GM12891 (cell line): ENCODE results near the gene TRIM63. TPM values are rescaled to one million over a fixed set of nuclear protein-coding genes. Genes with fewer than 3 reads are reported as not detected.
"Not testable (repeated sequence)": the region's sequence is repeated elsewhere in the genome, so short reads cannot be mapped to it uniquely, and the experiment has no call there.

ENCODE experiments used
- DNase-seq: peaks from one replicate; pipeline ENCODE4 v3.0.0; 2011; ENCODE audit warnings: low spot score; ENCODE audit not compliant: insufficient read length
- FAIRE-seq: peaks from 2 replicates; lab custom pipeline; 2011; peaks lifted over from hg19 to GRCh38; lab: Jason Lieb, UNC
- PAX5 ChIP-seq: IDR thresholded peaks from 2 replicates; pipeline ENCODE4 v1.6.1; 2011; ENCODE audit warnings: low read length, moderate library complexity, mild to moderate bottlenecking; ENCODE audit not compliant: insufficient read depth, severe bottlenecking
- POLR2A ChIP-seq: IDR thresholded peaks from 2 replicates; pipeline ENCODE4 v1.6.1; 2011; ENCODE audit warnings: low read depth, low read length, control low read depth
- POLR2AphosphoS5 ChIP-seq: IDR thresholded peaks from 2 replicates; pipeline ENCODE4 v1.6.1; 2011; ENCODE audit warnings: low read depth, low read length, control low read depth
- POU2F2 ChIP-seq: IDR thresholded peaks from 2 replicates; pipeline ENCODE4 v1.6.1; 2011; ENCODE audit warnings: low read depth, mild to moderate bottlenecking, control low read depth, low read length, moderate library complexity
- SPI1 ChIP-seq: IDR thresholded peaks from 2 replicates; pipeline ENCODE4 v1.6.1; 2011; ENCODE audit warnings: low read depth, low read length, control low read depth
- TAF1 ChIP-seq: IDR thresholded peaks from 2 replicates; pipeline ENCODE4 v1.6.1; 2011; ENCODE audit warnings: low read depth, low read length, control low read depth
- polyA plus RNA-seq: library from polyadenylated mRNA; unstranded; fragments of >200 nt; gene quantifications from one replicate; pipeline ENCODE4 v1.2.1, GENCODE V29; 2012; ENCODE audit warnings: low read depth, missing spikeins, inconsistent platforms; ENCODE audit not compliant: missing spikeins

TRIM63 gene
- polyA plus RNA-seq, result not detected

GRCh38 chr1:26067432-26067911 is at the start of gene TRIM63:
TRIM63 (minus strand) TSS chr1:26067630; CDS start chr1:26067494, 136 bp downstream.
- DNase-seq (no peak), FAIRE-seq (no peak)
- TF ChIP-seq PAX5, result no peak
- TF ChIP-seq POLR2AphosphoS5, result no peak

DNA sequence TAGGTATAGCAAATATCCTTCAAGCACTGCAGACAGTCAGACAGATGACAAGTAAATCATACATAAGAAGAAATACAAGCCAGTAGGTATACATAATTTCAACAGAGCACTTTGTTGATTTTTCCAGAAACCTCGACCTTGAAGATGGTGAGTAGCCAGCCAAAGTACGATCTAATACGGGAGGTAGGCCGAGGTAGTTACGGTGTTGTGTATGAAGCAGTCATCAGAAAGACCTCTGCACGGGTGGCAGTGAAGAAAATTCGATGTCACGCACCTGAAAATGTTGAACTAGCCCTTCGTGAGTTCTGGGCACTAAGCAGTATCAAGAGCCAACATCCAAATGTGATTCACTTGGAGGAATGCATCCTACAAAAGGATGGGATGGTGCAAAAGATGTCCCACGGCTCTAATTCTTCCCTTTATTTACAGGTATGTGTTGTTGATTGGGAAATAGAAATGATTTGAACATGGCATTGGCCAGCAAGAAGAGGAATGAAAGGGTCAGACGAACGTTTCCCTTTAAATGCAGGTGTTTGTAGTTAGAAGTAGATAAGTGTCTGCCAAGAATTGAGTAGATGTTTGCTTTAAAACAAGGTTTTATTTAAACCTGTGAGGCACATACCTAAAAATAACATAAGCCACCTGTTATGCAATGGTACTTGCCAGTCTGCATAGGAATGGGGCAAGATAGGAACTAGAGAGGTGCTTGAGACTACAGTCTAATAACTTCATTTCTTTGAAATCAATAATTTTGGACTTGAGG is 46.9 kb upstream of the TRIM63 start:
- TF ChIP-seq POLR2A (no peak), POLR2AphosphoS5 (no peak), PAX5 (no peak), SPI1 (no peak), POU2F2 (no peak), TAF1 (no peak)
- FAIRE-seq (peak; percentile 9), DNase-seq (no peak)

DNA sequence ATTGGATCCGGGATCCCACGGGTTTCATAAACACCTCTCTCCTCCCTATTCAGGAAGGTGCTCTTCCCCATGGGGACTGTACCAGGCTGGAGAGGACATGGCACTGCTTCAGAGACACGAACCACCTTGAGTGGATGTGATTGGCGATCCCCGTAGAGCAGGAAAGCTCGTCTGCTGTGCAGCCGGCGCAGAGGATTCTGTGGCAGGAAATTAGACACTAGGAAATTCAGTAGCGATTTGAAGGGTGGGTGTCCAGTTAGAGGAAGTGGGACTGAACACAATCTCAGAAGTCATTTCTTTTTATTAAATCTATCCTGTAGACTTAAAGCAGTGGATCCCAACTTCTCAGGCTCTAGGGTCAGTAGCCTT is 45.0 kb upstream of the TRIM63 start:
- no peak for FAIRE-seq
- peak; percentile 93 for TF ChIP-seq SPI1
- 0 out of 2 replicates have a peak, but pooled peaks have one; percentile 37 for TF ChIP-seq POLR2A
- no peak for TF ChIP-seq PAX5
- no peak for DNase-seq

- DNase-seq, result peak; percentile 83
- TF ChIP-seq TAF1 (peak; percentile 86), POLR2AphosphoS5 (peak; percentile 60; the same call in 1 of the 2 replicates), PAX5 (peak; percentile 85), POU2F2 (no peak), POLR2A (peak; percentile 86), SPI1 (no peak)
- peak; percentile 99 for FAIRE-seq
Observed at GRCh38 chr1:26111530-26112406, 44.3 kb upstream of the TRIM63 start, which contains the start of gene PDIK1L. PDIK1L (plus strand) TSS chr1:26111824; CDS start chr1:26114309, 2,485 bp downstream.

DNA sequence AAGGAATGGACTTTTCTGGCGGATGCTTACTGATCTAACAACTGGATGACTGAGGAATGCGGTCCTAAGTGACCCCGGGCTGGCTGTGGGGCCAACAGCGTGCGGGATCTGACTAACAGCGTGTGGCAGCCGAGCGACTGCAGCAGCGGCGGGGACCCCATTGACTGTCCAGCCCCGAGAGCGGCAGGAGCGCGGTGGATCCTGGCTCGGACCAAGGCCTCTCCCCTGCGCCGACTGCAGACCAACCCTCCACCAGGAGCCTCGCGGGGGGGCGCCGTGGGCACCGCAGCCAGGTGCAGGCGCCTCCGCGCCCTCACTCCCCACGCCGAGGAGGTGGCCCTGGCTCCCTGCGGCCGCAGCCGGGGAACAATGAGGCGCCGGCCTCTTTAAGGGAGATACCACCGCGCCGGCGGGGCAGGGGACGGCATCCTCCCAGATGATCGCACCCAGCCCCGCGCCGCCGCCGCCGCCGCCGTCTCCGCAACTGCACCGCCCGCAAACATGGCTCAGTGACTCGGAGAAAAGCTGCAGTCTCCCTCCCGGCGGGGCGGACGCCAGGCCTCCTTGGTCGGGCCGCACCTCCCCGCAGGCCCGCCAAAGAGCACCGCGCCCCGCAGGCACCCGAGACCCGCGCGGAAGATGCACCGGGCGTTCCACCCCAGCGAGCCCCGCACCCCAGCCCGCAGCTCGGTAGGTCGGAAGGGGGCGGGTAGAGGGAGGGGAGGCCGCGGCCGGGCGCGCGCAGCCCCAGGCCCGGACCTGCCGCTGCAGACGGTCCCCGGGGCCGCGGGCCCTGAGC is 43.5 kb upstream of the TRIM63 start:
- FAIRE-seq, result peak; percentile 76
- DNase-seq, result peak; percentile 80
- TF ChIP-seq POLR2AphosphoS5 (peak; percentile 25; the same call in 1 of the 2 replicates), PAX5 (no peak), SPI1 (no peak), TAF1 (peak; percentile 62; the same call in 1 of the 2 replicates), POU2F2 (no peak), POLR2A (no peak)

DNA sequence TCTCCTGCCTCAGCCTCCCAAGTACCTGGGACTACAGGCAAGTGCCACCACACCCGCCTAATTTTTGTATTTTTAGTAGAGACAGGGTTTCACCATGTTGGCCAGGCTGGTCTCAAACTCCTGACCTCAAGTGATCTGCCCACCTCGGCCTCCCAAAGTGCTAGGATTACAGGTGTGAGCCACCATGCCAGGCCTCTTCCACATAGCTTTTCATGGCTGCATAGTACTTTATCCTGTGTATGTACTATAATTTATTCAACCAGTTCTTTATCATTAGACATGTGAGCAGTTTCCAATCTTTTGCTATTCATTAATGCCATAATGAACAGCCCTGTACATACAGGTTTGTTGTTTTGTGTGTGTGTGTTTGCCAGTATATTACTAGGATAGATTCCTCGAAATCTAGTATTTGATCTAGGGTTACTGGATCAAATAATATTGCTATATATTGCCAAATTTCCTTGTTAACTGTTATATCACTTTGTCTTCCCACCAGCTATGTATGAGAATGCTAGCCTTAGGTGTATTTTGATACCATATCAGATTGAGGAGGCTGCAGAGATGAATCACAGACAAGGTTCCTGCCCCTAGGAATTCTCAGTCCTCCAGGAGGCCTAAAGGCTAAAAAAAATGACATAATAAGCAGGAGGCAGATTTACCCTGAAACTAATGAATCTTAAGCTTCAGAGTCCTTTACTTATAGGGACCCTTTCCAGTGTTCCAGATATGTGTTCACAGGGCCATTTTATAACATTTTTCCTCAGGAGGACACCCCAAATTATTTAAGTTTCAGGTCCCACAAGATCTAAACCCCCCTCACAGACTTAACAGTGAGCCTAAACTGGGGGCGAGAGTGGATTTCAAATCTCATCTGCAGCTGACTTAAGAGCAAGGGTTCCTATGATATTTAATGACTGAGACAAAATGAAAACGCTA is 42.1 kb upstream of the TRIM63 start:
- TF ChIP-seq TAF1, result no peak
- TF ChIP-seq SPI1, result no peak
- TF ChIP-seq POU2F2, result no peak
- TF ChIP-seq POLR2A, result no peak
- no peak for TF ChIP-seq POLR2AphosphoS5
- no peak for TF ChIP-seq PAX5
- FAIRE-seq (no peak), DNase-seq (no peak)

- not testable (repeated sequence) for DNase-seq, FAIRE-seq
Observed at GRCh38 chr1:26105226-26105548, 37.8 kb upstream of the TRIM63 start.

GRCh38 chr1:26102526-26102925 is 35.1 kb upstream of the TRIM63 start:
- TF ChIP-seq TAF1 (no peak), SPI1 (no peak), POLR2A (no peak), PAX5 (no peak), POLR2AphosphoS5 (no peak), POU2F2 (no peak)
- DNase-seq (no peak), FAIRE-seq (no peak)

GRCh38 chr1:26102119-26102518 is 34.7 kb upstream of the TRIM63 start:
- TF ChIP-seq POU2F2 (no peak), POLR2AphosphoS5 (no peak), SPI1 (no peak), POLR2A (no peak), PAX5 (no peak), TAF1 (no peak)
- DNase-seq, result no peak
- no peak for FAIRE-seq

DNA sequence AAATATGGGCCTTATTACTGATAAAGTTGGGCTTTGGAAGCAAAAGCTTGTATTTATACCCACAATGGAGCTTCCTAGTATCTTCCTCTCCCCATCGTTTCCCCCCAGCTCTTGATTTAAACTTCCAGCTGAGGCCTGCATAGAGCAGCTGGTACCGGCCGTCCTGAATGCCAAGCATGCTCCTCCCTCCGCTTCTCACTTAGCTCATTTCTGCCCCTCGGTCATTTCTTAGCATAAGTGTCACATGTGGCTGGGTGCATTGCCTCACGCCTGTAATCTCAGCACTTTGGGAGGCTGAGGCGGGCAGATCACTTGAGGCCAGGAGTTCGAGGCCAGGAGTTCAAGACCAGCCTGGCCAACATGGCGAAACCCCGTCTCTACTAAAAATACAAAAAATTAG is 32.8 kb upstream of the TRIM63 start:
- FAIRE-seq, DNase-seq: not testable (repeated sequence)
